ENCODE data around the gene LRRC51. TPM values are rescaled to one million over a fixed set of nuclear protein-coding genes. Genes with fewer than 3 reads are reported as not detected.

The LRRC51 gene
- total and polyA plus RNA-seq, 2 of the 4 experiments (the other 2 are of a cell fraction) = 5.3 to 5.6 TPM

DNA sequence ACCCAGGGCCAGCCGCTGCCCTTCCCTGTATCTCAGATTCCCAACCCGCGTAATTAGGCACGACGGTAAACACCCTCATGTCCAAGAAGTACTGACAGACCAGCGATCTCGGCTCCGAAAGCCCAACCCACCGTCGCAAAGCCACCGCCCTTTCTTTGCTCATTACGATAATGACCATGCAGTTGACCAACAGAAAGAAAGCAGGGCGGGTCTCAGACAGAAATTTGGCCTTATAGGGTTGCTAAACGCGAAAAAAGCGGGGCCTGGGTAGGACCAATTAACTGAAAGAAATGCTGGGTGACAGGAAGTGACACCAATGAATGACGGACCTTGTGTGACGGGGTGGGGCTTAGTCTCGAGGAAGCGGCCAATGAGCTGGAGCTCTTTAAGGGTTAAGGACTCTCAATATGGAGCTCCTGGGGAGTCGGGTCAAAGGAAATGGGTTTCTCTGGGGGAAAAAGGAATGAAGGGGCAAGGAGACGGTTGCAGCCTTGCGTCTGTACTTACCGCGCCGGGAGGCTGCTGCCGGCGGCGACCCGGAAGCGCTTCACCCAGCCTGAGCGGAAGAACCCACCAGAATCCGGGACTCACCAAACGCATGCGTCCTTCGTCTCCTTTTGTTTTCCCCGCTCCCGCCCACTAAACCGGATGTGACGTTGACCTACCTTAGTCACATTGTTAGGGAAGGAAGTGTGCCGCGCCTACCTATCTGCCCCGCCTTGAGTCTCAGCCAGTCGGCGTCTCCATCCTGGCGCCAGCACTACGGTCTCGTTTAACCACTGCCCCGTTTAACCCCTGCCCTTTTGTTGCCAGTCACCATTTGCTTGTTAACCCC is 31.7 kb downstream of the LRRC51 start, which contains the start of gene ANAPC15 (continued):
- TF ChIP-seq SMC3 (IDR thresholded peaks at IDR 0.05; ENCODE audit: low read depth, low read length) (no peak), MAFK (IDR thresholded peaks at IDR 0.05; ENCODE audit: low read depth, low read length) (no peak), RFX5 (IDR thresholded peaks at IDR 0.05; ENCODE audit: low read depth, low read length) (no peak)
